PC-3 (cell line): Measurements from ENCODE around the gene SHTN1.

ENCODE experiments used
- EZH2 ChIP-seq: fragments of 300-600 bp; sonication (generic); IDR thresholded peaks from one replicate; pipeline ENCODE4 v1.6.1; 2017; ENCODE audit warnings: antibody characterized with exemption, mild to moderate bottlenecking, low read length; ENCODE audit not compliant: unreplicated experiment
- TF ChIP-seq, protein P1 (sequence below): fragments of 300-600 bp; sonication (generic); conservative IDR thresholded peaks from 2 replicates; pipeline ENCODE4 v1.5.1; 2017; ENCODE audit warnings: antibody characterized with exemption, low read depth, mild to moderate bottlenecking, low read length

- TF ChIP-seq, protein P1, sequence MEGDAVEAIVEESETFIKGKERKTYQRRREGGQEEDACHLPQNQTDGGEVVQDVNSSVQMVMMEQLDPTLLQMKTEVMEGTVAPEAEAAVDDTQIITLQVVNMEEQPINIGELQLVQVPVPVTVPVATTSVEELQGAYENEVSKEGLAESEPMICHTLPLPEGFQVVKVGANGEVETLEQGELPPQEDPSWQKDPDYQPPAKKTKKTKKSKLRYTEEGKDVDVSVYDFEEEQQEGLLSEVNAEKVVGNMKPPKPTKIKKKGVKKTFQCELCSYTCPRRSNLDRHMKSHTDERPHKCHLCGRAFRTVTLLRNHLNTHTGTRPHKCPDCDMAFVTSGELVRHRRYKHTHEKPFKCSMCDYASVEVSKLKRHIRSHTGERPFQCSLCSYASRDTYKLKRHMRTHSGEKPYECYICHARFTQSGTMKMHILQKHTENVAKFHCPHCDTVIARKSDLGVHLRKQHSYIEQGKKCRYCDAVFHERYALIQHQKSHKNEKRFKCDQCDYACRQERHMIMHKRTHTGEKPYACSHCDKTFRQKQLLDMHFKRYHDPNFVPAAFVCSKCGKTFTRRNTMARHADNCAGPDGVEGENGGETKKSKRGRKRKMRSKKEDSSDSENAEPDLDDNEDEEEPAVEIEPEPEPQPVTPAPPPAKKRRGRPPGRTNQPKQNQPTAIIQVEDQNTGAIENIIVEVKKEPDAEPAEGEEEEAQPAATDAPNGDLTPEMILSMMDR: no peak
- no peak for TF ChIP-seq EZH2
Measured at GRCh38 chr10:116968331-116968730, 36.7 kb downstream of the SHTN1 start.
